Duodenal mucosa (tissue), 2 donors: ENCODE results near the gene ABCC9.
A peak's percentile ranks its signal among the peaks of the same experiment; 100 is the strongest.

Source experiments
- H3K27ac ChIP-seq: one replicate; pipeline ENCODE4 v1.7.0; 2013; ENCODE audit warnings: low read depth, low read length
- H3K27me3 ChIP-seq, 2 donors: one replicate each; pipeline ENCODE4 v1.7.0; 2013; ENCODE audit warnings: low read length in 2 of 2, control low read depth in 1 of 2; ENCODE audit not compliant: insufficient read depth in 2 of 2, control insufficient read depth in 1 of 2
- H3K36me3 ChIP-seq, 2 donors: one replicate each; pipeline ENCODE4 v1.7.0; 2013; ENCODE audit warnings: low read length in 2 of 2, control low read depth in 1 of 2; ENCODE audit not compliant: insufficient read depth in 2 of 2, control insufficient read depth in 1 of 2
- H3K4me1 ChIP-seq, 2 donors: one replicate each; pipeline ENCODE4 v1.7.0; 2013; ENCODE audit warnings: low read length in 2 of 2, control low read depth in 1 of 2; ENCODE audit not compliant: insufficient read depth in 2 of 2, control insufficient read depth in 1 of 2
- H3K4me3 ChIP-seq, 2 donors: one replicate each; pipeline ENCODE4 v1.7.0; 2013; ENCODE audit warnings: low read length in 2 of 2, low read depth in 1 of 2
- H3K9ac ChIP-seq, 2 donors: one replicate each; pipeline ENCODE4 v1.7.0; 2013; ENCODE audit warnings: low read length in 2 of 2, low read depth in 1 of 2
- H3K9me3 ChIP-seq, 2 donors: one replicate each; pipeline ENCODE4 v1.7.0; 2013; ENCODE audit warnings: low read length in 2 of 2, control low read depth in 1 of 2; ENCODE audit not compliant: control insufficient read depth in 1 of 2

ABCC9 gene

DNA sequence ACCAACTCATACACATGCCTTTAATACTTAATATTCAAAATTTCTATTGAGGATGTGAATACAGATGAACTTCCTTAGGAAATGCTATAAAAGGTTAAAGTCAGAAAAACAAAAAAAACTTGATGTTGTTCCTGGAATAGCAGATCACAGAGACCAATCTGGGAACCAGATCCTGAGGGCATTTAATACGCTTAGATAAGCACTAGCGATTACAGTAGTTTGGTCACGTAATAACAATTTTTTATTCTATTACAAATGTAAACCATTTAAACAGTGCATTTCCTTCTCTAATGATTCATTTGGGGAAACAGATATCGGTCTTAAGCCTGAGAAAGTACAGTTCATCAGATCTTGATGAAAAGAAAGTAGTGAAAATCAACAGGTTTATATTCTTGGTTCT is 30.8 kb upstream of the ABCC9 start:
- Histone ChIP-seq H3K27ac (no peak overlapping the region), H3K4me1 (no peaks in the 10 kb centered on the region), H3K4me3 (no peak overlapping the region), H3K9me3 (no peaks in the 10 kb centered on the region), H3K9ac (no peak overlapping the region), H3K36me3 (no peaks in the 10 kb centered on the region), H3K27me3 (no peaks in the 10 kb centered on the region)

DNA sequence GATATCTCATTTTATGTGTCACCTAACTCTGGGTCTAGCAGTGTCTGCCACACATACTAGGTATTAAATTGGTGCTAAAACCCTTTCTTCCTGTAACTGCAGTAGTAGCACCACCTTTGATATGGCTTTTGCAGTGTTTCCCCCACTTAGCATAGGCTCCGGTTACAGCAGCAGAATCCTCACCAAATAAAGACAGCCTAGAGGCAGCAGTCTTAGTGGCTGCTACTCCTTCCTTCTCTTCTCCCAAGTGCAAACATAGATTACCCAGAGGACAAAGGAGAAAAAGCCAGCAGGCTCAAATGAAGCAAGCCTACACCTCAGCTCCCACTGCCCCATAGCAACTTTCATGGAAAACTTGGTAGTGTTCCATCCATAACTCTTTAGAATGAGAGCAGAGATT is 30.1 kb upstream of the ABCC9 start:
- Histone ChIP-seq H3K4me1 (no peaks in the 10 kb centered on the region), H3K27ac (no peak overlapping the region), H3K9ac (no peak overlapping the region), H3K36me3 (no peaks in the 10 kb centered on the region), H3K4me3 (no peak overlapping the region), H3K9me3 (no peaks in the 10 kb centered on the region), H3K27me3 (no peaks in the 10 kb centered on the region)

DNA sequence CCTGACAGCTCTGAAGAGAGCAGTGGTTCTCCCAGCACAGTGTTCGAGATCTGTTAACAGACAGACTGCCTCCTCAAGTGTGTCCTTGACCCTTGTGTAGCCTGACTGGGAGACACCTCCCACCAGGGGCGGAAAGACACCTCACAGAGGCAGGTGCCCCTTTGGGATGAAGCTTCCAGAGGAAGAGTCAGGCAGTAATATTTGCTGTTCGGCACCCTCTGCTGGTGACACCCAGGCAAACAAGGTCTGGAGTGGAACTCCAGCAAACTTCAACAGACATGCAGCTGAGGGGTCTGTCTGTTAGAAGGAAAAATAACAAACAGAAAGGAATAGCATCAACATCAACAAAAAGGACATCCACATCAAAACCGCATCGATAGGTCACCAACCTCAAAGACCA is 21.6 kb upstream of the ABCC9 start:
- no peak overlapping the region for H3K9ac ChIP-seq
- no peaks in the 10 kb centered on the region for H3K4me1 ChIP-seq
- no peak overlapping the region for H3K27ac ChIP-seq
- H3K27me3 ChIP-seq, result no peaks in the 10 kb centered on the region
- H3K36me3 ChIP-seq, result no peaks in the 10 kb centered on the region
- H3K4me3 ChIP-seq, result no peak overlapping the region
- no peaks in the 10 kb centered on the region for H3K9me3 ChIP-seq

DNA sequence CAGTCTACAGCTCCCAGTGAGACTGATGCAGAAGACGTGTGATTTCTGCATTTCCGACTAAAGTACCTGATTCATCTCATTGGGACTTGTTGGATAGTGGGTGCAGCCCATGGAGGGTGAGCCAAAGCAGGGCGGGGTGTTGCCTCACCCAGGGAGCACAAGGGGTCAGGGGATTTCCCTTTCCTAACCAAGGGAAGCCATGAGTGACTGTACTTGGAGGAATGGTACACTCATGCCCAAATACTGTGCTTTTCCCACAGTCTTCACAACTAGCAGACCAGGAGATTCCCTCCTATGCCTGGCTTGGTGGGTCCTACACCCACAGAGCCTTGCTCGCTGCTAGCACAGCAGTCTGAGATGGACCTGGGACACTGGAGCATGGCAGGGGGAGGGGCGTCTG is 21.0 kb upstream of the ABCC9 start:
- H3K4me3 ChIP-seq, result no peak overlapping the region
- no peaks in the 10 kb centered on the region for H3K36me3 ChIP-seq
- no peaks in the 10 kb centered on the region for H3K27me3 ChIP-seq
- no peaks in the 10 kb centered on the region for H3K9me3 ChIP-seq
- H3K27ac ChIP-seq, result no peak overlapping the region
- no peak overlapping the region for H3K9ac ChIP-seq
- no peaks in the 10 kb centered on the region for H3K4me1 ChIP-seq

DNA sequence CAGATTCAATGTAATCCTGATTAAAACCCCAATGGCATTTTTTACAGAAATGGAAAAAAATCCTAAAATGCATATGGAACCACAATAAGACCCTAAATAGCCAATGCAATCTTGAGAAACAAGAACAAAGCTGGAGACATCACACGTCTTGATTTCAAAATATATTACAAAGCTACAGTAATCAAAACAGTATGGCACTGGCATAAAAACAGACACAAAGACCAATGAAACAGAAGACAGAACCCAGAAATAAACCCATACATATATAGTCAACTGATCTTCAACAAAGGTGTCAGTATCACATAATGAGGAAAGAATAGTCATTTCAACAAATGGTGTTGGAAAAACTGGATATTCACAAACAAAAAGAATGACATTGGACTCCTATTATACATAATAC is 9.4 kb upstream of the ABCC9 start:
- H3K4me3 ChIP-seq, result no peak overlapping the region
- H3K9ac ChIP-seq, result no peak overlapping the region
- H3K4me1 ChIP-seq, result no peaks in the 10 kb centered on the region
- H3K9me3 ChIP-seq, result peaks cover 8 to 12% of the 10 kb centered on the region in 2 donors
- H3K27me3 ChIP-seq, result no peaks in the 10 kb centered on the region
- H3K36me3 ChIP-seq, result no peaks in the 10 kb centered on the region
- H3K27ac ChIP-seq, result no peak overlapping the region

DNA sequence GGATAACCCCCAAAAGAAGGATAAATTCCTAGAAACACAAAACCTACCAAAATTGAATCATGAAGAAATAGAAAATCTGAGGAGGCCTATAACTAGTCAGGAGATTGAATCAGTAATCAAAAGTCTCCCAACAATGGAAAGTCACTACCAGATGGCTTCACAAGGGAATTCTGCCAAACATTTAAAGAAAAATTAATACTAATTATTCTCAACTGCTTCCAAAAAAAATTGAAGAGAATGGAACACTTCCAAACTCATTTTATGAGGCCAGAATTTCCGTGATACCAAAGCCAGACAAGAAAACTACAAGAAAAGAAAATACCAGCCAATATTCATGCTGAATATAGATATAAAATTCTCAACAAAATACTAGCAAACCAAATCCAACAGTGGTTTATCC is 7.8 kb upstream of the ABCC9 start:
- H3K9me3 ChIP-seq, result peaks cover 8 to 12% of the 10 kb centered on the region in 2 donors
- H3K27me3 ChIP-seq, result no peaks in the 10 kb centered on the region
- no peaks in the 10 kb centered on the region for H3K36me3 ChIP-seq
- no peak overlapping the region for H3K27ac ChIP-seq
- H3K9ac ChIP-seq, result no peak overlapping the region
- H3K4me3 ChIP-seq, result no peak overlapping the region
- H3K4me1 ChIP-seq, result no peaks in the 10 kb centered on the region

DNA sequence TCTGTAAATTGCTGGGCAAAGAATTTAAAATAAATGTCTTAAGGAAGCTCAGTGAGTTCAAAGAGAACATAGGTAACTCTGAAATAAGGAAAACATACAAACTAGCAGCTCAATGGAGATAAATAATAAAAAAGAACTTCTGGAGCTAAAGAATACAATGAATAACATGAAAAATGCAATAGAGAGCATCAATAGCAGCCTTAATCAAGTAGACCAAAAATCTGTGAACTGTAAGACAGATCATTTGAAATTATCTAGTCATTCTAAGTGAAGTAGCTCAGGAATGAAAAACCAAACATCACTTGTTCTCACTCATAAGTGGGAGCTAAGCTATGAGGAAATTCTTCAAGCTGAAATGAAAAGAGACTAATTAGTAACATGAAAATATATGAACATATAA is 5.8 kb upstream of the ABCC9 start:
- H3K27ac ChIP-seq, result no peak overlapping the region
- H3K9me3 ChIP-seq, result peaks cover 8 to 12% of the 10 kb centered on the region in 2 donors
- H3K4me3 ChIP-seq, result no peak overlapping the region
- peaks cover 6 to 11% of the 10 kb centered on the region in 2 donors for H3K27me3 ChIP-seq
- H3K36me3 ChIP-seq, result no peaks in the 10 kb centered on the region
- H3K4me1 ChIP-seq, result no peaks in the 10 kb centered on the region
- no peak overlapping the region for H3K9ac ChIP-seq

DNA sequence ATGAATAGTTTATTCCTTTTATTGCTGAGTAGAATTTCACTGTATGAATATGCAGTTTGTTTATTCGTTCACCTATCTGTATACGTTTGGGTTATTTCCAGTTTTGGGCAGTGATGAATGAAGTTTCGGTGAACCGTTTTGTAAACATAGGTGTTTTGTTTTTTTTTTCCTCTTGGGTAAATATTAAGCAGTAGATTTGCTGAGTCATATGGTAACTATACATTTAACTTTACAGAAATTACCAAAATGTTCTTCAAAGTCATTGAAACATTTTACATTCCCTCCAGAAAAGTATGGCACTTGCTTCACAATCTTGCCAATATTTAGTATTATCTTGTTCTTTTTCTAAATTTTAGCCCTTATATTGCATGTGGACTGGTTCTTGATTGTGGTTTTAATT is 3.8 kb upstream of the ABCC9 start:
- Histone ChIP-seq H3K9me3 (peaks cover 5 to 8% of the 10 kb centered on the region in 2 donors), H3K36me3 (no peaks in the 10 kb centered on the region), H3K4me1 (peaks cover 0 to 13% of the 10 kb centered on the region in 2 donors), H3K27me3 (peaks cover 24 to 30% of the 10 kb centered on the region in 2 donors), H3K4me3 (no peak overlapping the region), H3K9ac (no peak overlapping the region), H3K27ac (no peak overlapping the region)

DNA sequence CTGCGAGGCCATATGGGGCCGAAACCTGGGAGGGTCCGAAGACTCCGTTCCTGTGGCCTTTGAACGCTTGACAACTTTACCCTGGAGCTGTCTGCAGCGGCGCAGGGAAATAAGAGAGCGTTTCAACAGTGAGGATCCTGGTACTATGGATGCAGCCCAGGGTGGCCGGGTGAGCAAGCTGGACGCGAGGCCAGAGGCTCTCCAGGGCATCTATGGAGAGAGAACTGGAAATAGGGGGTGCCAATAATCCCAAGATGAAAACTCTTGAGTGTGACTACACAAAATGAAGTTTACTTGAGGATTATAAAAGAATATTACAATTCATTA is 1.1 kb upstream of the ABCC9 start:
- peak overlapping the region; percentile 51 to 55 for H3K4me3 ChIP-seq
- no peaks in the 10 kb centered on the region for H3K36me3 ChIP-seq
- peaks cover 27 to 41% of the 10 kb centered on the region in 2 donors for H3K27me3 ChIP-seq
- H3K9ac ChIP-seq, result no peak overlapping the region
- no peak overlapping the region for H3K27ac ChIP-seq
- peaks cover 5 to 8% of the 10 kb centered on the region in 2 donors for H3K9me3 ChIP-seq
- H3K4me1 ChIP-seq, result peaks cover 0 to 13% of the 10 kb centered on the region in 2 donors

DNA sequence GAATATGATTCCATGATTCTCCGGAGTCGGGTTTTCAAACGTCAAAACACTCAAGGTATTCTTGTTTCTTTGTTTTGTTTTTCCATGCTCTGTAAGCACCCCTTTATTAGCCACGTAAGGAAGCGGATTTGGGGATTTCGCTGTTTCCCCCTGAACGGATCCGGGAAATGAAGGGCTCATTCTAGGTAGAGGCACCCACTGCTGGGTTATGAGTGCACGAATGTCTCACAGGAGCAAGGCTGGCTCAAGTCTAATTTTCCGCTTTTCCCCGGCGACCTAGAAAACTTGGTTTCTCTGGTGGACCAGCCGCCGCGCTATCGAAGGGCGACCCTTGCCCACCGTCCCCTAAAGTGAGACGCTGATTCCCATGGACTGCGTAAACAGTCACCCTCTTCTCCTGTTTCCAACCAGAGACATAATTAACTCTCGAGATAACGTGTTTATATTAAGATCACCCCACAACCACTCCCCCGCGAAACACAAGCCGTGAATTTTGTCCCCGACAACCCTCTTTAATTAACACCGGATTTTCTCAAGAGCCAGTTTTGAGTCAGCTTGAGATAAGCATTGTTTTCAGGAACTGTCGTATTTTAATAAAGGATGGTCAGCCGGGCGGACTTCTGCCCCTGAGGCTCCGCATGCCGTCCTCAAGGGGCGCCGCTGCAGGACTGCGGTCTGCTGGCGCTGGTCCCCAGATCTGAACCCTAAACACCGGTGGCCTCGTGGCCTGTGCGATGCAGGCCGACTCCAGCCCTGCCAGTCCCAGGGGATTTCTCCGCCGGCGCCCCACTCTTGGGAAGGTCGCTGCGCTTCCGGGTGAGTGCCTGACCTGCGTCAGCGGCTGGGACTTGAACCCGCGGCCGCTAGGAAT is 515 bp upstream of the ABCC9 start:
- peaks cover 4 to 5% of the 10 kb centered on the region in 2 donors for H3K9me3 ChIP-seq
- H3K36me3 ChIP-seq, result no peaks in the 10 kb centered on the region
- peak overlapping the region; percentile 51 for H3K27ac ChIP-seq
- peaks cover 27 to 41% of the 10 kb centered on the region in 2 donors for H3K27me3 ChIP-seq
- H3K4me3 ChIP-seq, result peak overlapping the region; percentile 51 to 55
- peaks cover 0 to 13% of the 10 kb centered on the region in 2 donors for H3K4me1 ChIP-seq
- peak overlapping the region in 1 of 2 donors; percentile 33 for H3K9ac ChIP-seq
